IPS-18c (cell line): Measurements from ENCODE around the gene MOV10L1.

ENCODE experiments used
- H3K4me3 ChIP-seq: 2 replicates; pipeline ENCODE4 v1.7.0; 2013; ENCODE audit warnings: low read depth, mild to moderate bottlenecking, low read length, moderate library complexity; ENCODE audit not compliant: insufficient read depth
- H3K9me3 ChIP-seq: one replicate; pipeline ENCODE4 v1.6.1; 2013; ENCODE audit warnings: mild to moderate bottlenecking, low read length, moderate library complexity; ENCODE audit not compliant: control insufficient read depth, insufficient read depth

MOV10L1 gene

GRCh38 chr22:50057278-50058060 lies 32.3 kb upstream of the MOV10L1 start:
- Histone ChIP-seq H3K9me3 (no peaks in the 10 kb centered on the region), H3K4me3 (no peak overlapping the region)

GRCh38 chr22:50058061-50058905 lies 31.5 kb upstream of the MOV10L1 start, which contains the start of gene TTLL8:
Gene TTLL8 (minus strand): TSS chr22:50058298.
- H3K4me3 ChIP-seq: peak within 1 kb of the TSS; percentile 52
- H3K9me3 ChIP-seq: no peaks in the 10 kb centered on the region

GRCh38 chr22:50058906-50059880 lies 30.6 kb upstream of the MOV10L1 start:
- Histone ChIP-seq H3K4me3 (peak overlapping the region; percentile 52), H3K9me3 (no peaks in the 10 kb centered on the region)

GRCh38 chr22:50059881-50060262 lies 29.9 kb upstream of the MOV10L1 start:
- H3K9me3 ChIP-seq: no peaks in the 10 kb centered on the region
- 0 out of 2 replicates have a peak overlapping the region, but pooled peaks have one; percentile 24 for H3K4me3 ChIP-seq

- Histone ChIP-seq H3K4me3 (no peak overlapping the region), H3K9me3 (no peaks in the 10 kb centered on the region)
Observed at GRCh38 chr22:50060441-50061140, 29.2 kb upstream of the MOV10L1 start.

GRCh38 chr22:50061141-50061823 lies 28.5 kb upstream of the MOV10L1 start:
- no peak overlapping the region for H3K4me3 ChIP-seq
- H3K9me3 ChIP-seq: no peaks in the 10 kb centered on the region

- no peak overlapping the region for H3K4me3 ChIP-seq
- no peaks in the 10 kb centered on the region for H3K9me3 ChIP-seq
Observed at GRCh38 chr22:50061824-50062355, 27.9 kb upstream of the MOV10L1 start.

- Histone ChIP-seq H3K9me3 (no peaks in the 10 kb centered on the region), H3K4me3 (no peak overlapping the region)
Observed at GRCh38 chr22:50062509-50063135, 27.2 kb upstream of the MOV10L1 start.

- Histone ChIP-seq H3K4me3 (no peak overlapping the region), H3K9me3 (no peaks in the 10 kb centered on the region)
Observed at GRCh38 chr22:50063589-50064393, 26.0 kb upstream of the MOV10L1 start.

GRCh38 chr22:50064453-50064852 lies 25.4 kb upstream of the MOV10L1 start:
- no peak overlapping the region for H3K4me3 ChIP-seq
- no peaks in the 10 kb centered on the region for H3K9me3 ChIP-seq

- no peaks in the 10 kb centered on the region for H3K9me3 ChIP-seq
- H3K4me3 ChIP-seq: no peak overlapping the region
Observed at GRCh38 chr22:50067244-50067643, 22.6 kb upstream of the MOV10L1 start.

- Histone ChIP-seq H3K4me3 (no peak overlapping the region), H3K9me3 (no peaks in the 10 kb centered on the region)
Observed at GRCh38 chr22:50068096-50068495, 21.7 kb upstream of the MOV10L1 start.

- Histone ChIP-seq H3K9me3 (no peaks in the 10 kb centered on the region), H3K4me3 (no peak overlapping the region)
Observed at GRCh38 chr22:50070366-50070765, 19.4 kb upstream of the MOV10L1 start.

GRCh38 chr22:50071432-50072166 lies 18.2 kb upstream of the MOV10L1 start:
- no peaks in the 10 kb centered on the region for H3K9me3 ChIP-seq
- H3K4me3 ChIP-seq: no peak overlapping the region
